Lower lobe of right lung (tissue), 2 donors: ENCODE data around the gene CTNNA3. TPM values are rescaled to one million over a fixed set of nuclear protein-coding genes. Genes with fewer than 3 reads are reported as not detected.

Source experiments
- ATAC-seq, 2 donors: fragments of 200-7000 bp; cut with Tn5 transposase; one replicate each; pipeline ENCODE4 v1.9.1; 2020 to 2022; ENCODE audit warnings: mild to moderate bottlenecking in 2 of 2, moderate library complexity in 2 of 2
- DNase-seq: peaks from one replicate; pipeline ENCODE4 v3.0.0-alpha.2; 2020
- H3K27ac ChIP-seq: fragments of 200-600 bp; one replicate; pipeline ENCODE4 v1.8.0; 2022
- H3K27me3 ChIP-seq: fragments of 200-600 bp; one replicate; pipeline ENCODE4 v1.8.0; 2022; ENCODE audit warnings: low read depth
- H3K36me3 ChIP-seq: fragments of 200-600 bp; one replicate; pipeline ENCODE4 v1.8.0; 2022; ENCODE audit warnings: mild to moderate bottlenecking
- H3K4me1 ChIP-seq: fragments of 200-600 bp; one replicate; pipeline ENCODE4 v1.8.0; 2022
- H3K4me3 ChIP-seq: fragments of 200-600 bp; one replicate; pipeline ENCODE4 v1.8.0; 2022; ENCODE audit warnings: mild to moderate bottlenecking
- H3K9me3 ChIP-seq: fragments of 200-600 bp; one replicate; pipeline ENCODE4 v1.8.0; 2022
- CTCF ChIP-seq: fragments of 200-600 bp; IDR thresholded peaks from one replicate; pipeline ENCODE4 v1.8.0; 2022; ENCODE audit warnings: antibody characterized with exemption, mild to moderate bottlenecking
- intact Hi-C: fragments of 100-400 bp; cut with DNase I; formaldehyde crosslinking; loops from one replicate; pipeline ENCODE4 v1.11.0; 2022
- total RNA-seq: library from RNA; stranded (reverse); fragmentation: NEBNext Ultra II Directional; extraction: Animal tissue kit (Norgen Biotek cat#: 25700); gene quantifications from one replicate; pipeline ENCODE4 v1.2.1, GENCODE V29; 2021
- donor health status: DM: no; HTN: yes; CAD: no; lungs with severe emphysema.

CTNNA3 gene
- total RNA-seq, 1 donor from 2014 or later, result not detected

GRCh38 chr10:66869635-66870034, 826.4 kb downstream of the CTNNA3 start:
- DNase-seq, result no peak
- H3K27ac ChIP-seq, result no peak overlapping the region
- no peaks in the 10 kb centered on the region for H3K9me3 ChIP-seq
- H3K36me3 ChIP-seq, result no peaks in the 10 kb centered on the region
- H3K4me3 ChIP-seq, result no peak overlapping the region
- ATAC-seq, result no peak
- no peak for TF ChIP-seq CTCF
- intact Hi-C loops, result no loop called here
- H3K27me3 ChIP-seq, result no peaks in the 10 kb centered on the region
- no peaks in the 10 kb centered on the region for H3K4me1 ChIP-seq

GRCh38 chr10:66862687-66863258, 833.2 kb downstream of the CTNNA3 start:
- TF ChIP-seq CTCF, result no peak
- ATAC-seq, result no peak
- Histone ChIP-seq H3K4me1 (no peaks in the 10 kb centered on the region), H3K36me3 (no peaks in the 10 kb centered on the region), H3K9me3 (no peaks in the 10 kb centered on the region), H3K27ac (no peak overlapping the region), H3K27me3 (no peaks in the 10 kb centered on the region), H3K4me3 (no peak overlapping the region)
- intact Hi-C loops, result no loop called here
- DNase-seq, result no peak

- Histone ChIP-seq H3K27me3 (no peaks in the 10 kb centered on the region), H3K36me3 (no peaks in the 10 kb centered on the region), H3K4me1 (no peaks in the 10 kb centered on the region), H3K9me3 (no peaks in the 10 kb centered on the region), H3K4me3 (no peak overlapping the region), H3K27ac (no peak overlapping the region)
- ATAC-seq, result no peak
- DNase-seq, result no peak
- no peak for TF ChIP-seq CTCF
- intact Hi-C loops, result no loop called here
These were observed 835.5 kb downstream of the CTNNA3 start for GRCh38 chr10:66860376-66860945.

- H3K4me1 ChIP-seq, result no peaks in the 10 kb centered on the region
- TF ChIP-seq CTCF, result no peak
- no peak overlapping the region for H3K4me3 ChIP-seq
- ATAC-seq (no peak), DNase-seq (no peak)
- intact Hi-C loops, result no loop called here
- no peaks in the 10 kb centered on the region for H3K36me3 ChIP-seq
- H3K9me3 ChIP-seq, result no peaks in the 10 kb centered on the region
- no peaks in the 10 kb centered on the region for H3K27me3 ChIP-seq
- H3K27ac ChIP-seq, result no peak overlapping the region
These were observed 843.2 kb downstream of the CTNNA3 start for GRCh38 chr10:66852811-66853210.

- H3K36me3 ChIP-seq, result no peaks in the 10 kb centered on the region
- H3K4me3 ChIP-seq, result no peak overlapping the region
- H3K27ac ChIP-seq, result no peak overlapping the region
- DNase-seq (no peak), ATAC-seq (no peak)
- H3K4me1 ChIP-seq, result no peaks in the 10 kb centered on the region
- no peaks in the 10 kb centered on the region for H3K27me3 ChIP-seq
- no peaks in the 10 kb centered on the region for H3K9me3 ChIP-seq
- TF ChIP-seq CTCF, result no peak
- intact Hi-C loops, result no loop called here
These were observed 847.1 kb downstream of the CTNNA3 start for GRCh38 chr10:66848856-66849255.
